Urothelium cell line (cell line): ENCODE results near the gene ARHGEF16.
A peak's percentile ranks its signal among the peaks of the same experiment; 100 is the strongest.

Source experiments
- DNase-seq: peaks from one replicate; pipeline ENCODE4 v3.0.0; 2011; ENCODE audit warnings: low spot score, mixed read lengths
- FAIRE-seq: peaks from 2 replicates; lab custom pipeline; 2011; peaks lifted over from hg19 to GRCh38; lab: Jason Lieb, UNC

The ARHGEF16 gene

DNA sequence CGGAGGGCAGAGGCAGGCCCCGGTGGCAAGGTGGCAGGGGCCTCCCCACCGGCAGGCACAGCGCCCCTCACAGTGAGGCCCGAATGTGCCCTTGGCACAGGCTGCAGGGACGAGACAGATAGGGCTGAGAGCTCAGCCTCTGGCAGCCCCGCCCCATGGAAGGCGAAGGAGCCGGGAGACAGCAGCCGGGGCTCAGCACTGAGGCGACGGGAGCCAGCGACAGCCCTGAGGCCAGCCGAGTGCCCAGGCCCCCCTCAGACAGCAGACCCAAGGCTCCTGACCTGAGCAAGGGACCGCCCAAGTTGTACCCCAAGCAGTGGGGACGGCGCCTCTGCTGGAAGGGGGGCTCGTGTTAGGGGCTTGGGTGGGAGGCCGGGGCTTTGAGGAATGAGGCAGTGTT, 43.1 kb downstream of the ARHGEF16 start:
- no peak for FAIRE-seq

DNA sequence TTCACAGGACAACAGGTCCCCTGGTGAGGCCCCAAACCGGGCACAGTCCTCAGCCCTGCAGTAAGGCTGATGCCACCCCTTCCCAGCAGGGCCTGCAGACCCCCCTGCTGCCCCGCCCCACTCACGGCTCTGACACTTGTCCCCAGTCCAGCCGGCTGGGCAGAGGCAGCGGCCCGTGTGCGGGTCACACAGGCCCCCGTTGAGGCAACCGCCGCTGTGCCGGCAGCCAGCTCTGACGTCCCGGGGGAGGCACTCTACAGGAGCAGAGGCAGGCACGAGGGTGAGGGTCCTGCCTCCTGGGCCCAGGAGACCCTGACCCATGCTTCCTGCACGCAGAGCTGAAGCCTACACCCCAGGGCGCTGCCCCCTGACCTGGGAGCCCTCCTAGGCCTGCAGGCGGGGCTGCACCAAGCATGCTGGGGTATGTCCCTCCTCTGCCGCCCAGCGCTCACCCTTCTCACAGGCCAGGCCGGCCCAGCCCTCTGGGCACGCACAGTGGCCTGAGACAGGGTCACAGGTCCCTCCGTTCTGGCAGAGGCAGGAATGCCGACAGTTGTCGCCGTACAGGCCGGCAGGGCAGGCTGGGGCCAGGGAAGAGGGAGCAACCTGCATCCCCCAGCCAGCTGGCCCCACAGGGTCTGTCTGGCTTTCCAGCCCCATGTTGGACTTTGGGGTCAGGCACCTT, 43.9 kb downstream of the ARHGEF16 start:
- FAIRE-seq = no peak
- DNase-seq = no peak

More for the DNA sequence above, 43.1 kb downstream of the ARHGEF16 start:
- DNase-seq = no peak

DNA sequence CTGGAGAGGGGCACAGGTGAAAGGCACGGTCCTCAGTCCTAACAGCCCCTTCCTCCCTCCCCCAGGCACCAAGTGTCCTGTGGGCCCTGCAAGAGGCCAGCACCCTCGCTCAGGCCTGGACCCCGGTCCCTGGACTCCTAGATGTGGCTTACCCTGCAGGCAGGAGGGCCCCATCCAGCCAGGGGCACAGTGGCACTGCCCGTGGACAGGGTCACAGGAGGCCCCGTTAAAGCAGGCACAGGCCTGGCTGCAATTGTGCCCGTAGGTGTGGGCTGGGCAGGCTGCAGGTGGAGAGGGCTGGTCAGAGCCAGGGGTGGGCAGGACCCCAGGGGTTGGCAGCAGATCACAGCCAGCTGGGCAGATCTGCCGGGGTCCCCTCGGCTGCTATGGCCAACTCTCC, 44.5 kb downstream of the ARHGEF16 start:
- FAIRE-seq (no peak), DNase-seq (no peak)

DNA sequence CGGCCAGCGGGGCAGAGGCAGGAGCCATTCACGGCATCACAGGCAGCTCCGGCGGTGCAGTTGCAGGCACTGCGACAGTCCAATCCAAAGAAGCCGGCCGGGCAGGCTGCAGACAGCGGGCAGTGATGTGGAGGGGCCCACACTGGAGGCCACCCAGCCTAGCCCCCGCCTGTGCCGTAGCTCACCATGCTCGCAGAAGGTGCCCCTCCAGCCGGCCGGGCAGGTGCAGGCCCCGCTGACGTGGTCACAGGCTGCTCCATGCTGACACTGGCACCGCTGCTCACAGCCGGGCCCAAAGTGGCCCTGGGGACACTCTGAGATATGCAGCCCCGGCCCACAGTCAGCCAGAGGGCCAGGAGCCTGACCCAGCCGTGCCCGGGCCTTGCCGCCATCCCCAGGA, 45.1 kb downstream of the ARHGEF16 start:
- no peak for FAIRE-seq
- DNase-seq = no peak

DNA sequence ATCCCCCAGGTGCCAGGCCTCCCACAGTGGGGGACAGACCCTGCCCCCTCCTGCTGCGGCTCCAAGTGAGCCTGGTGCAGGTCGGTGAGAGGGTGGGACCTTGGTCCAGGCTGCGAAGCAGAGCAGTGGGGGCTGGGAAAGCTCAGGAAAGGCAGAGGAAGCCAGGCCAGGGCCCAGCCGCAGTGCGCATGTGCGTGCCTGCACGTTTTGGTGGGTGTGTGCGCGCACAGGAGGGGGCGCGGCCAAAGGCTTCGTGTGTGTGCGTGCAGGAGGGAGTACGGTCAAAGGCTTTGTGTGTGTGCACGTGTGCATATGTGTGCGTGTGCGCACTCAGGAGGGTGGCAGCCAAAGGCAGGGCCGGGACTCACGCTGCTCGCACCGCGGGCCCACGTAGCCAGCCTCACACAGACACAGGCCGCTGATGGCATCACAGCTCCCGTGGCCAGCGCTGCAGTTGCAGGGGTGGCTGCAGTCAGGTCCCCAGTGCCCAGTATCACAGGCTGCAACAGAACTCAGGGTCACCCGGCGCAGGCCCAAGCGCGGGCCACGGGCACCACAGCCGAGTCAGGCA, 45.9 kb downstream of the ARHGEF16 start:
- DNase-seq (no peak), FAIRE-seq (no peak)

DNA sequence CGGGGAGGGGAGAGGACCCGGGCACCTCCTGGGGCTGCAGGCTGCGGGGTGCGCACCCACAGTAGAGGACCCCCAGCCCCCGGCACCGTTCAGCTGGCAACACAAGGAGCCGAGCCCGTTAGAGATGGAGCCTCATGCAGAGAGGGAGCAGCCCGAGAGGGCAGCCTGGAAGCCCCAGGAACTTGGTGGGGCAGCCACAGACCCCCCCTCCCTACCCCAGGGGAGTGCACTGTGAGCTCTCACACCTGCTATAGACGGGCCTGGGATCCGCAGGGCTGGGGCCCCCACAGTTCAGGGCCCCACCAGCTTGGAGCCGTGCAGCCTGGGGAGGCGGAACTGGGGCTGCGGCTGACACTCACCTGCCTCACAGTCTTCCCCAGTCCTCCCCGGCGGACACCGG, 47.0 kb downstream of the ARHGEF16 start:
- no peak for FAIRE-seq

DNA sequence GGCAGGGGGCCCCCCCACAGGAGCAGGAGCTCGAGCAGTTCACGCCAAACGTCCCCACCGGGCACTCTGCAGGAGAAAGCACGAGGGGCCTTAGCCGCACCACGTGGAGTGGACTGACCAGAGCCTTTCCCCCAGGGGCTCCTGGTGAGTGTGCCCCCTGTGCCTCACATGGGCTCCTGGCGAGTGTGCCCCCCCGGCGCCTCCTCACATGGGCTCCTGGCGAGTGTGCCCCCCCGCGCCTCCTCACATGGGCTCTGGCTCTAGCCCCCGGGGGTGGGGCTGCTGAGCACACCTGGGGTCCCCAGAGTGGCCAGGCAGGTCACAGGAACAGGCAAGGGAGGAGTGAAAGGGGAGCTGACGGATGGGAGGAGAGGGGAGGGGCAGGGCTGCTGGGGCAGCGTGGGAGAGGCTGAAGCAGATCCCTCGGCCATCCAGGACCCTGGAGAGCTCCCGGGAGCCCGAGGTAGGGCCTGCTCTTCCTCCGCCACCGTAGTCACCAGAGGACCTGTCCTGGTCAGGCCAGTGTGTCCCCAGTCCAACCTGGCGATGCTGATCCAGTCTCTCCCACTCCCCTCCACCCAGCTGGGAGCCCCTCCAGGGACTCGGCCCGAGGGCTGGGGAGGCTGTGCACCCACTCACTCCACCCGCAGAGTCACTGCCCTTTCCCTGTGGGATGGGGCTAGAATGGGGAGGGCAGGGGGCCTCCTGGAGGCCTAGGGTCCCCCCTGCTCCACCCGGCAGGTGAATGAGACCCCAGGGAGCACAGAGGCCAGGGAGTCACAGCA, 47.6 kb downstream of the ARHGEF16 start:
- FAIRE-seq (peak; percentile 91), DNase-seq (peak; percentile 74)

More for the DNA sequence above, 47.0 kb downstream of the ARHGEF16 start:
- no peak for DNase-seq

DNA sequence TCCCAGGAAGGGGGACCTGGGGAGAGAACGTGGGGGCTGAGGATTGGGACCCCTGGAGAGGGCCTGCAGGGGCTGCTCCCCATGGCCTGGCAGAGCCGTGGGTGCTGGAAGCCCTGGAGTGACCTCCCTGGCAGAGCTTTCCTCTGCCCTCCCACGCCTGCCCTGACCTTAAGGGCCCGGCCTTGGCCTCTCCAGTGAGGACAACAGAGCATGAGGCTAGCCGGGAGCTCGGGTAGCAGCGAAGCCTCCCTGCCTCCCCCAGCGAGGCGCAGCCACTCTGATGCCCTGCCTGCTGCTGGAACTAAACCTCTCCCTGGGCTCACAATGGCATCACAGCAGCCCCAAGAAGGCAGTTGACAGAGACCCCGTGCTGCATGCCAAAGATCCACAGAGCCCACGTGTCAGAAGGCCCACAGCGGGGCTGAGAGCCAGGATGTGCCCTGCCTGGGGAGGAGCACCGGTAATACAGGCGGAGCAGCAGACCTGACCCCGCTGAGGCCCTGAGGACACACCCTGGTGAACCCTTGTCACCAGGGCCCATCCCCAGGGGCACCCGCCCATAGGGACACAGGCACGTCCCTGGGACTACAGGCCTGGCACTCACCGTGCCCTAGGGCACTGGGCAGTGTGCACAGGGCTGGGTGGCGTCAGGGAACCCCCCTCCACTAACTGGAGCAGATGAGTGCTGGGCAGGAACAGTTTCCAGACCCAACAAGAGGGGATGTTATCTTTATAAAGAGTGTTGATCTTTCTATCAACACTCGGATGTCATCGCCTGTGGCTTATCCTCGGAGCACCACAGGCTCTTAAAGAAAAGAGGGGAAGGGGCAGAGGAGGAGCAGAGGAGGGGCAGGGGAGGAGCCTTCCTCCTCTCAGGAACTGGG, 48.4 kb downstream of the ARHGEF16 start:
- FAIRE-seq (no peak), DNase-seq (no peak)

DNA sequence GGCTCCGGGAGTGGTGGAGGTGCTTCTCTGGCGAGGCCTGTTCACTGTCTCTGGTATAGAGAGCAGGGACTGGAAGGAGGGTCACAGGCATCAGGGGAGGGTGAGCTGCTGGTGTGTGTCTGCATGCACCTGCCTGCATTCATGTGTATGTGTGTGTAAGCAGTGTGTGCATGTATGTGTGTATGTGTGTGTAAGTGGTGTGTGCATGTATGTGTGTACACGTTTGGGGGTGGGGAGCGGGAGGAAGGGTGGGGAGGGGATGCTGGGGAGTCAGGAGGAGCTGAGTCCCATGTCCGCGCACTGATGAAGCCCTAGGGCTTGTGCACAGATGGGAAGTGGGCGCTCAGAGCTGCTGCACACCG, 49.0 kb downstream of the ARHGEF16 start:
- DNase-seq = no peak
- FAIRE-seq = no peak

DNA sequence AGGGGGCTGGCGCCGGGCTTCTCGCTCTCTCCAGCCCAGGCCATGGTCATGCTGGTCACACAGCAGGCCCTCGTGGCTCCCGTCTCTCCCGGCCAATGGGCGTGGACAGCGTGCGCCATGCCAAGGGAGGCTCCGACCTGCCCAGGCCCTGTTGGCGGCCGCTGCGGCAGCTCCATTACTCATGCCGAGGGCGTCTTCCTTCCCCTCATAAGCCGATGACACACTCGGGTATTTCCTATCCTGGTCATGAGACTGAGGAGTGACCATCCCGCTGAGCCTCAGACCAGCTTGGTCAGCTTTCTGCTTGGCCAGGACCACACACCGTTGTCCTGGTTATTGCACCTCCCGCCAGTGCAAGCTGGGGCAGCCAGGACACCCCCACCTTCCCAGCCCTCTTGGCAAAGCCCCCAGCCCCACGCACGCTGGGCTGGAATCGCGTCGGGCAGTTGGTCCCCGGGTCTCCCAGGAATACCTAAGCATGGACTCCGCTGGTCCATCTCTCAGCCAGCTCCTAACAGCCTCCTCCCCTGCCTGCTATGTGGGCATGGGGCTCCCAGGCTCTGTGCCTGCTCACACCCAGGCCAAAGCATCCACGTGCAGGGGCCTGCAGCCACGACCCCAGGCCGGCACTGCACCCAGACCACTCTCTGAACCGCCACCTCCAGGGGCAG, 49.8 kb downstream of the ARHGEF16 start:
- peak; percentile 44 for DNase-seq
- FAIRE-seq = no peak

DNA sequence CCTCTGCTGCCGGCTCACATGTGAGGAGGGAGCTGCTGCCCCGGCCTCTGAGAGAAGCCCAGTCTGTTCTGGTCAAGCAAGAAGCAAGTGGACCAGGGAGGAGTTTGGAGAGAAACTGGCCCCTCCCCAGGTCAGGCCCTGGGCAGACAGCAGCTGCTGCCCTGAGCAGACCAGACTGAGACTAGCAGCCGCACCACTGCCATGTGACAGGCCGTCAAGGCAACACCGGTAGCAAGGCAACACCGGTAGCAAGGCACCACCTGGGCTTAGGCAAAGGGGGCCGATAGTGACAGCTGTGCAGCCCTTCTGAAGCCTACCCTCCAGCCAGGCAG, 50.3 kb downstream of the ARHGEF16 start:
- no peak for FAIRE-seq
- no peak for DNase-seq

DNA sequence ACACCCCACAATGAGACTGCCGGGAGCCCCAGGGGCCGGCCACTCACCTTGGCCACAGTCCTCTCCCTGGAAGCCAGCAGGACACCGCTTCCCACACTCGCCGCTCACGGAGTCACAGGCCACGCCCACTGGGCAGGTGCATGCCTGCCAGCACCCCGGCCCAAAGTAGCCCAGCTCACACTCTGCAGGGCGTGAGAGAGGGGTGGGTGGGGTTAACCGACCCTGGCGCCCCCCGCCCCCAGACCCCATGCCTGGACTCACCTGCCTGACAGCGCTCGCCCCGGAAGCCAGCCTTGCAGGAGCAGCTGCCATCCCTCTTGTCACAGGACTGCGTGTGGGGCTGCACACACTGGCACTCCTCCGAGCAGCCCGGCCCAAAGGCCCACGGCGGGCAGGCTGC, 50.7 kb downstream of the ARHGEF16 start:
- DNase-seq = no peak

DNA sequence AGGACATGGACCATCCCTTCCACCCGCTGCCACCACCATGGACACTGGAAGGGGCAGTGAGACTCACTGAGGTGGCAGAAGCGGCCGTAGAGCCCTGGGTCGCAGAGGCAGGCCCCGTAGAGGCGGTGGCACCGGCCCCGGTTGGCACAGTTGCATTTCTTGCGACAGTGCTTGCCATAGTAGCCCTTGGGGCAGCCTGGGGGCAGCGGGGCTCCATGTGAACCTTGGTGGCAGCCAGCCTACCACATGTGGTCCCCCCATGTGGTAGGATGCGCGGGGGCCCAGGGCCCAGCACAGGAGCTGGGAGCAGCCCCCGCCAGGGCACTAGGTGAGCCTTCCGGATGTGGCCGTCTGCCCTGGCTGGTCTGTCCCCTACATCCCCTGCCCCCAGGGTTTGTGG, 51.6 kb downstream of the ARHGEF16 start:
- DNase-seq (no peak), FAIRE-seq (no peak)

More for the DNA sequence above, 50.7 kb downstream of the ARHGEF16 start:
- FAIRE-seq = no peak

DNA sequence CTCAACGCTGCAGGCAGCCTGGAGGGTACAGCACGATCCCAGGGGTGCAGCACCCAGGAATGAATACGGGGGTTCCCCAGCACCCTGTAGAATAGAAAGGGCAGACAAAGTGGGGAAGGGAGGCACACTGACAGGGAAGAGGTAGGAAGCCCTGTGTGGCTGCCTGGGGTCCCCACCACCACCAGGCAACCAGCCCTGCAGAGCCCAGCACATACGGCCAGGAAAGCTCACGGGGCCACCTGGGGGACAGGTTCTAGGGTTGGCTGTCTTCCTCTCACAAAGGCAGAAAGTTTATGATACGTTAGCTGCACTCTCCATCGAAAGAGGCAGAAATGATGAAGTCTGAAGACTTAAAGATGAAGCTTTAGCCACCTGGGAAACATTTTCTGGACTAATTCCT, 52.5 kb downstream of the ARHGEF16 start:
- DNase-seq (no peak), FAIRE-seq (no peak)

DNA sequence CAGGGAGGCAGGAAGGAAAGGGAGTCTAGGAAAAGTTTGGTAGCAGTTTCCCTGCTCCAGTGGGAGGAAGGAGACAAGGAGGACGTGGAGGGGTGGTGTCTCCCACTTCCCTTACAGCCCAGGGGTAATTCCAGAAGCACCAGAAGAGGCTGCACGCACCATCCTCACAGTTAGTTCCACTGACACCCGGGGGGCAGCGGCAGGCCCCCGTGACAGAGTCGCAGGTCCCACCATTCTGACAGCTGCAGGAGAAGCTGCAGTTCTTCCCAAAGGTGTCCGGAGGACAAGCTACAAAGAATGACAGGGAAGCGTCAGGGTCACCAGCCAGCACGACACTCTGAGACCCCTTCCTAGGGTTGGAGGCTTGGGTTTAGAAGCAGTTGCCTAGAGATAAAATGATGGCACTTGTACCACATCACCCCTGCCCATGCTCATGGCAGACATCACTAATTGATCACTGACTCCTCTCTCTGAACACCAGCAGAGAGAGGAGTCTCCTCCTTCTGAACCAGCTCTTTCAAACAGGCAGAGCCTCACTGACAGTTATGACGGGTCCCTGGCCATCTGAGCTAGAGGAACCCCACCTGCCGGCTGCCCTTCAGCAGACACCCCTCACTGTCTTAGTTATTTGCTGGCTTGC, 53.3 kb downstream of the ARHGEF16 start:
- FAIRE-seq = no peak
- DNase-seq = no peak

DNA sequence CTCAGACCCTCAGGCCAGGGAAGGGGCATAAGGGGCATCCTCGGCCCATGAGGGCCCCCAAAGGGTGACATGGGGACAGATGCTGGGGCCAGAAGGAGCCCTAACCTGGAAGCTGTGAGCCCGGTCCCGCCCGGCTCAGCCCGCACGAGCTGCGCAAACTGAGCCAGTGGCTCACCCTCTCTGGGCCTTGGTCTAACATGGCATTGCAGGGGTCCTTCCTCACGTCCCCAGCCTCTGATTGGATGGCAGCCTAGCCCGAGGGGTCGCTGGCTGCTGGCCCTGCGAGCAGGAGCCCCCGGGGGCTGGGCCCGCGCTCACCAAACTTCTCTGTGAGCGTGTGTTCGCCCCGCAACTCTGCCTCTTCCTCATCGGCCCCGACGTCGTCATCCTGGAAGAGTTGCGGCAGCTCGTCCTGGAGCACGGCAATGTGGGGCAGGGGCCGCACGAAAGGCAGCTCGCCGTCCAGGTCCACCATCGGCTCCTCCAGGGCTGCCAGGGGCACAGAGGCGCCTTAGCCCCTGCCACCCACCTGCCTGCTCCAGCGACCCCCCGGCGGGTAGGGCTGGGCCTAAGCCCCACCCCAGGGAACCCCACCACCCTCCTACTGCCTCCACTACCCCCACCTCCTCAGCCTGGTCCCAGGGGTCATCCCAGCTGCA, 54.4 kb downstream of the ARHGEF16 start:
- FAIRE-seq = no peak

DNA sequence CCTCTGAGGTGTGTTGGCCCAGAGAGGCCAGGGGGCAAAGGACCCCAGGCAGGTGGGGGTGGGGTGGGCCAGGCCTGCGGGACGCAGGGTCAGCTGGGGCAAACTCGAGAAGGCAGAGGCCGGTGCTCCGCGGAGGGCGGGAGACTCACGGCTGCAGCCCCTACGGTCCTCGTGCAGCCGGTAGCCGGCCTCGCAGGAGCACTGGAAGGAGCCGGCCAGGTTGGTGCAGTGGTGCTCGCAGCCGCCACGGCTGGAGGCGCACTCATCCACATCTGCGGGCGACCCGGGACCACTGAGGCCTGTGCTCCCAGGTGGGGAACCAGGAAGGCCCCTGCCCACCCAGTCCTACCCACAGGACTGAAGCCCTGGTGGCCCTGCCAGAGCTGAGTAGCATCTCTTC, 55.3 kb downstream of the ARHGEF16 start:
- FAIRE-seq (no peak), DNase-seq (no peak)

More for the DNA sequence above, 54.4 kb downstream of the ARHGEF16 start:
- no peak for DNase-seq

DNA sequence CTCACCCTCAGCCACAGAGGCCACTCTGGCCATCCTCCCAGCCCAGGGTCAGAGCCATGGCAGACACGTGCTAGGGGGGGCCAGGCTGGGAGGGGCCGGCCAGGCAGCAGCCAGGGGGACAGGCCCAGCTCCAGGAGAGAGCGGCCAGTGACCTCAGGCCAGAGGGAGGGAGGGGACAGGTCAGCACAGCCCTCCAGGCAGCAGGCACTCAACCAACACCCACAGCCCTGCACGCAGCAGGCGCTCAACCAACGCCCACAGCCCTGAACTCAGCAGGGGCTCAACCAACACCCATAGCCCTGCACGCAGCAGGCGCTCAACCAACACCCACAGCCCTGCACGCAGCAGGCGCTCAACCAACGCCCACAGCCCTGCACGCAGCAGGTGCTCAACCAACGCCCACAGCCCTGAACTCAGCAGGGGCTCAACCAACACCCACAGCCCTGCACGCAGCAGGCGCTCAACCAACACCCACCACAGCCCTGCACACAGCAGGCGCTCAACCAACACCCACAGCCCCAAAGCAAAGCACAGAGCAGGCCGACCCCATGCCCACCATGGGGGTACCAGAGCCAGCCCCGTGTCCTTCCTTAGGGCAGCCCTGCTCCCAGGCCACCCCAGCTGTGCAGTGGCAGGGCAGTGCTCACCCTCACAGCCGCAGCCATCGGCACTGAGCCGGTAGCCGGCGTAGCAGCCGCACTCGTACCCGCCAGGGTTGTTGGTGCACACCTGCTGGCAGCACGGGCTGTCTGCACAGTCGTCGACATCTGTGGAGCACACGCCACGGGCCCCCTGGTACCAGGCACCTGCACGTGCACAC, 55.9 kb downstream of the ARHGEF16 start:
- no peak for FAIRE-seq
- DNase-seq = no peak

DNA sequence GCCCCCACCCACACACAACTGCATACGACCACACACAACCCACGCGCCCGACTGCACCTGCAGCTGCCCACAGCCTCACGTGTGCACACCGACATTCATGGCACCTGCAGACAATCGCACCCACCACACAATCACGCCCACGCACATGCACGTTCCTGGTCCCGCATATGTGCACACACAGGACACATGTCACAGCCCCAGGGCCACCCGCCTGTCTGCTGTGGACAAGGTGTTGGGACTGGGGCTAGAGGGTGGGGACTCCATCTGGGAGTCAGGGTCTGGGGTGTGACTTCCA, 56.4 kb downstream of the ARHGEF16 start:
- FAIRE-seq = no peak
- no peak for DNase-seq
